ENCODE results near the gene DHX16.

DNA sequence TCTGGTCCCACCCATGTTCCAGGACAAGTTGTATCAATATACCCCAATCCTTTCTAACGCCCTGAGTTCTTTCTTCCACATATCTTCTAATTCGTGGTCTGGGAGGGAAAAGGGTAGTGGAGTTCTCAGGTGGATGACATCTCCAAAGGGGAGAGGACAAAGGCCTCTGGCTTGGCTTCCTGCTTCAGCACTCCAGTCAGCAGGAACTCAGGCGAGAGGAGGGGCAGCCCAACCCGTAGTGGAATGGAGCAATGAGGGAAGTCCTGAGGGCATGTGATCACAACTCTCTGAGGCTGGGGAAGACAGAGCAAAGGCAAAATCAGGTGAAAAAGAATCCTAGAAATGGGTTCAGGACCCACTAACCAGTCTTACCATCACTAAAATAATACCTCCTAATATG lies 27.5 kb upstream of the DHX16 start:
- TF ChIP-seq, protein P1, sequence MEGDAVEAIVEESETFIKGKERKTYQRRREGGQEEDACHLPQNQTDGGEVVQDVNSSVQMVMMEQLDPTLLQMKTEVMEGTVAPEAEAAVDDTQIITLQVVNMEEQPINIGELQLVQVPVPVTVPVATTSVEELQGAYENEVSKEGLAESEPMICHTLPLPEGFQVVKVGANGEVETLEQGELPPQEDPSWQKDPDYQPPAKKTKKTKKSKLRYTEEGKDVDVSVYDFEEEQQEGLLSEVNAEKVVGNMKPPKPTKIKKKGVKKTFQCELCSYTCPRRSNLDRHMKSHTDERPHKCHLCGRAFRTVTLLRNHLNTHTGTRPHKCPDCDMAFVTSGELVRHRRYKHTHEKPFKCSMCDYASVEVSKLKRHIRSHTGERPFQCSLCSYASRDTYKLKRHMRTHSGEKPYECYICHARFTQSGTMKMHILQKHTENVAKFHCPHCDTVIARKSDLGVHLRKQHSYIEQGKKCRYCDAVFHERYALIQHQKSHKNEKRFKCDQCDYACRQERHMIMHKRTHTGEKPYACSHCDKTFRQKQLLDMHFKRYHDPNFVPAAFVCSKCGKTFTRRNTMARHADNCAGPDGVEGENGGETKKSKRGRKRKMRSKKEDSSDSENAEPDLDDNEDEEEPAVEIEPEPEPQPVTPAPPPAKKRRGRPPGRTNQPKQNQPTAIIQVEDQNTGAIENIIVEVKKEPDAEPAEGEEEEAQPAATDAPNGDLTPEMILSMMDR (IDR thresholded peaks at IDR 0.05) = no peak
- TF ChIP-seq POLR2A (IDR thresholded peaks at IDR 0.05) = no peak

Data from lower leg skin (tissue), 3 donors.